Thoracic aorta (tissue), 2 donors: ENCODE measurements around the gene PTPRG. TPM values are rescaled to one million over a fixed set of nuclear protein-coding genes. Genes with fewer than 3 reads are reported as not detected.

ENCODE experiments used
- ATAC-seq: fragments of 150-250 bp; one replicate; pipeline ENCODE4 v1.8.0; 2017; ENCODE audit warnings: low read depth; ENCODE audit not compliant: insufficient number of reproducible peaks, low FRiP score
- DNase-seq: peaks from one replicate; pipeline ENCODE4 v3.0.0-alpha.2; 2020; ENCODE audit warnings: low spot score
- H3K27ac ChIP-seq, 2 donors: fragments of 200-600 bp; sonication (generic); 1 replicate in 1 of 2; 2 replicates in 1 of 2; pipeline ENCODE4 v1.5.1; 2016; ENCODE audit warnings: mild to moderate bottlenecking in 2 of 2, moderate library complexity in 2 of 2
- H3K27me3 ChIP-seq: fragments of 200-600 bp; sonication (generic); replicated peaks from 2 replicates; pipeline ENCODE4 v1.6.0; 2016; ENCODE audit warnings: mild to moderate bottlenecking; ENCODE audit not compliant: insufficient read depth
- H3K36me3 ChIP-seq: fragments of 200-600 bp; sonication (generic); one replicate; pipeline ENCODE4 v1.5.1; 2016
- H3K4me1 ChIP-seq, 2 donors: fragments of 200-600 bp; sonication (generic); 1 replicate in 1 of 2; 2 replicates in 1 of 2; pipeline versions ENCODE4 v1.5.1 to v1.6.0; 2016; ENCODE audit warnings: low read depth in 2 of 2, mild to moderate bottlenecking in 1 of 2; ENCODE audit not compliant: control insufficient read depth in 1 of 2
- H3K4me3 ChIP-seq: fragments of 200-600 bp; sonication (generic); 2 replicates; pipeline ENCODE4 v1.5.1; 2016; ENCODE audit warnings: mild to moderate bottlenecking
- H3K9me3 ChIP-seq: fragments of 200-600 bp; sonication (generic); 2 replicates; pipeline ENCODE4 v1.5.1; 2016
- total RNA-seq, 2 donors: library from RNA; depleted of rRNA; stranded (reverse); fragments of >200 nt; gene quantifications; one replicate each; pipeline versions ENCODE4 v1.1.0 to v1.2.3, GENCODE V29; 2016
- TF ChIP-seq, protein P1 (sequence below): fragments of 200-600 bp; sonication (generic); IDR thresholded peaks from one replicate; pipeline ENCODE4 v1.5.1; 2019; ENCODE audit warnings: antibody characterized with exemption

The PTPRG gene
- total RNA-seq, 2 donors from 2014 or later: 154 to 208 TPM

DNA sequence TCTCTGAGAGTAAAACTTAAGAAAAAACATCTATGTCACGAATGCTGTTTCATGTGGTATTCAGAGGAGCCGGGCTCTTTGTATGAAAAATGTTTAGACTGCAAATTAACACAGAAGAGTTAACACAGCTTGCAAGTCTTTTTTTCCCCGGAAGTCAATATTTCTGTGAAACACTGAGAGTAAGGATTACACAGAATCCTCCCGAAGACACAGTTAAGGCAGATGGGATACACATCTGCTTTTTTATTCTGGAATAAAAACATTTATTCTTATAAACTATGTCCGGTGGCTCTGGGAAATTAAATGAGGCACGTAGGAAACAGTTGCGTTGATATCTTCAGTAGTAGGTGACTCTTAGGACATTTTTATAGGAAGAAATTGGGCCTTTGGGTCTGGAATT lies 180.6 kb downstream of the PTPRG start:
- no peaks in the 10 kb centered on the region for H3K27me3 ChIP-seq
- H3K4me3 ChIP-seq: no peak overlapping the region
- no peaks in the 10 kb centered on the region for H3K9me3 ChIP-seq
- peaks cover 3 to 27% of the 10 kb centered on the region in 2 donors for H3K4me1 ChIP-seq
- ATAC-seq (no peak), DNase-seq (no peak)
- TF ChIP-seq, protein P1, sequence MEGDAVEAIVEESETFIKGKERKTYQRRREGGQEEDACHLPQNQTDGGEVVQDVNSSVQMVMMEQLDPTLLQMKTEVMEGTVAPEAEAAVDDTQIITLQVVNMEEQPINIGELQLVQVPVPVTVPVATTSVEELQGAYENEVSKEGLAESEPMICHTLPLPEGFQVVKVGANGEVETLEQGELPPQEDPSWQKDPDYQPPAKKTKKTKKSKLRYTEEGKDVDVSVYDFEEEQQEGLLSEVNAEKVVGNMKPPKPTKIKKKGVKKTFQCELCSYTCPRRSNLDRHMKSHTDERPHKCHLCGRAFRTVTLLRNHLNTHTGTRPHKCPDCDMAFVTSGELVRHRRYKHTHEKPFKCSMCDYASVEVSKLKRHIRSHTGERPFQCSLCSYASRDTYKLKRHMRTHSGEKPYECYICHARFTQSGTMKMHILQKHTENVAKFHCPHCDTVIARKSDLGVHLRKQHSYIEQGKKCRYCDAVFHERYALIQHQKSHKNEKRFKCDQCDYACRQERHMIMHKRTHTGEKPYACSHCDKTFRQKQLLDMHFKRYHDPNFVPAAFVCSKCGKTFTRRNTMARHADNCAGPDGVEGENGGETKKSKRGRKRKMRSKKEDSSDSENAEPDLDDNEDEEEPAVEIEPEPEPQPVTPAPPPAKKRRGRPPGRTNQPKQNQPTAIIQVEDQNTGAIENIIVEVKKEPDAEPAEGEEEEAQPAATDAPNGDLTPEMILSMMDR: no peak
- H3K36me3 ChIP-seq: no peaks in the 10 kb centered on the region
- no peak overlapping the region for H3K27ac ChIP-seq

- H3K27ac ChIP-seq: no peak overlapping the region
- no peaks in the 10 kb centered on the region for H3K36me3 ChIP-seq
- no peaks in the 10 kb centered on the region for H3K27me3 ChIP-seq
- H3K9me3 ChIP-seq: no peaks in the 10 kb centered on the region
- peaks cover 3 to 27% of the 10 kb centered on the region in 2 donors for H3K4me1 ChIP-seq
- ATAC-seq (no peak), DNase-seq (no peak)
- no peak overlapping the region for H3K4me3 ChIP-seq
- TF ChIP-seq, protein P1: no peak
Observed at GRCh38 chr3:61743067-61743466, 181.7 kb downstream of the PTPRG start.

DNA sequence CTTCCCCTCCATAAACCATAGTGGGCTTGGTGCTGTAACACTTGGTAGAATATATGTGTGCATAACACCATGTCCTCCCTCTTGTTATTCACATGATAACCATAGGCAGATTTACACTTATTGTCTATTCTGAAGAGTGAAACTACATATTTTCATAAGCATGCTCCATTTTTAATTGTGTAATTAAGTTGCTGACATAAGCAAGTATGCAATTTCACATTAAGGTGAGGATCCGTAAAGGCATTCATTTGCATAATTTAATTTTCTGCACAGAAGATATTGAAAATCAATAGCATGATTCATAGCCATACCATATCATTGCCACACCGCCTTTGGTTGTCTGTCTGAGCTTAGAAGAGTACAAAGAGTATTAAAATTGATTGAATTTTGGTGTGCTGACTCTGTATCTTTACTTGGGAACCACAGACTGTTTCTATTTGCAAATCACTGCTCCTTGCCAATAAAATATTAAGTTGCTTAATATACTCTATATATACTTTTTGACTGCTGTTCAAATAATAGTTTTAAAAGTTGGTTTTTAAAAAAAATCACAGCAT lies 182.4 kb downstream of the PTPRG start:
- ATAC-seq: no peak
- TF ChIP-seq, protein P1: no peak
- Histone ChIP-seq H3K36me3 (no peaks in the 10 kb centered on the region), H3K27me3 (no peaks in the 10 kb centered on the region), H3K9me3 (no peaks in the 10 kb centered on the region), H3K27ac (no peak overlapping the region), H3K4me3 (no peak overlapping the region), H3K4me1 (peaks cover 3 to 29% of the 10 kb centered on the region in 2 donors)
- DNase-seq: no peak

- TF ChIP-seq, protein P1: no peak
- no peak for ATAC-seq
- Histone ChIP-seq H3K27me3 (no peaks in the 10 kb centered on the region), H3K9me3 (no peaks in the 10 kb centered on the region), H3K4me1 (peaks cover 5 to 35% of the 10 kb centered on the region in 2 donors), H3K4me3 (no peak overlapping the region), H3K36me3 (no peaks in the 10 kb centered on the region), H3K27ac (no peak overlapping the region)
- DNase-seq: no peak
Observed at GRCh38 chr3:61748288-61748687, 186.9 kb downstream of the PTPRG start.

- Histone ChIP-seq H3K4me3 (no peak overlapping the region), H3K27ac (no peak overlapping the region), H3K36me3 (no peaks in the 10 kb centered on the region), H3K27me3 (no peaks in the 10 kb centered on the region), H3K4me1 (peaks cover 5 to 37% of the 10 kb centered on the region in 2 donors), H3K9me3 (no peaks in the 10 kb centered on the region)
- TF ChIP-seq, protein P1: no peak
- ATAC-seq (no peak), DNase-seq (no peak)
Observed at GRCh38 chr3:61750766-61751165, 189.4 kb downstream of the PTPRG start.
